Loucy (cell line): ENCODE measurements around the gene CXCR5.

Experiments used
- H2AFZ ChIP-seq: fragments of 200-600 bp; sonication (generic); 2 replicates; pipeline ENCODE4 v1.6.0; 2016; ENCODE audit warnings: antibody characterized with exemption, mild to moderate bottlenecking, low read length, moderate library complexity
- H3F3A ChIP-seq: fragments of 200-600 bp; 2 replicates; pipeline ENCODE4 v1.6.0; 2016; ENCODE audit warnings: antibody characterized with exemption, low read depth, mild to moderate bottlenecking
- H3K27me3 ChIP-seq: fragments of 200-600 bp; sonication (generic); 2 replicates; pipeline ENCODE4 v1.6.1; 2014; ENCODE audit warnings: low read length, mild to moderate bottlenecking; ENCODE audit not compliant: insufficient read depth, poor library complexity, severe bottlenecking
- H3K36me3 ChIP-seq: fragments of 200-600 bp; sonication (generic); 2 replicates; pipeline ENCODE4 v1.6.1; 2016; ENCODE audit warnings: low read length; ENCODE audit not compliant: insufficient read depth
- H3K4me1 ChIP-seq: fragments of 200-600 bp; sonication (generic); 2 replicates; pipeline ENCODE4 v1.5.1; 2014; ENCODE audit warnings: low read length, mild to moderate bottlenecking; ENCODE audit not compliant: insufficient read depth, poor library complexity, severe bottlenecking
- H3K4me2 ChIP-seq: fragments of 200-600 bp; sonication (generic); 2 replicates; pipeline ENCODE4 v1.6.0; 2014; ENCODE audit warnings: antibody characterized with exemption, low read length, low read depth, mild to moderate bottlenecking; ENCODE audit not compliant: poor library complexity, severe bottlenecking
- H3K4me3 ChIP-seq: fragments of 200-600 bp; sonication (generic); 2 replicates; pipeline ENCODE4 v1.5.1; 2014; ENCODE audit warnings: low read length, mild to moderate bottlenecking, mixed read lengths; ENCODE audit not compliant: poor library complexity, severe bottlenecking
- H3K79me2 ChIP-seq: fragments of 200-600 bp; sonication (generic); 2 replicates; pipeline ENCODE4 v1.6.1; 2014; ENCODE audit warnings: low read length; ENCODE audit not compliant: insufficient read depth
- H3K9ac ChIP-seq: fragments of 200-600 bp; sonication (generic); 2 replicates; pipeline ENCODE4 v1.6.0; 2014; ENCODE audit warnings: mild to moderate bottlenecking, low read depth, low read length, moderate library complexity; ENCODE audit not compliant: poor library complexity, severe bottlenecking
- H3K9me2 ChIP-seq: fragments of 200-600 bp; sonication (generic); replicated peaks from 2 replicates; pipeline ENCODE4 v1.6.1; 2016; ENCODE audit warnings: low read depth, low read length, mixed read lengths
- H3K9me3 ChIP-seq: fragments of 200-600 bp; sonication (generic); 2 replicates; pipeline ENCODE4 v1.6.1; 2014; ENCODE audit warnings: mild to moderate bottlenecking, antibody characterized with exemption, low read length, low read depth; ENCODE audit not compliant: insufficient read depth
- H4K20me1 ChIP-seq: fragments of 200-600 bp; sonication (generic); 2 replicates; pipeline ENCODE4 v1.6.0; 2014; ENCODE audit warnings: antibody characterized with exemption, low read length, mild to moderate bottlenecking; ENCODE audit not compliant: insufficient read depth, poor library complexity, severe bottlenecking
- EZH2phosphoT487 ChIP-seq: fragments of 200-600 bp; IDR thresholded peaks from 2 replicates; pipeline ENCODE4 v1.6.1; 2018; ENCODE audit warnings: antibody characterized with exemption, mild to moderate bottlenecking, moderate library complexity, borderline replicate concordance
- TF ChIP-seq, protein P1 (sequence below): fragments of 200-600 bp; sonication (generic); conservative IDR thresholded peaks from 2 replicates; pipeline ENCODE4 v1.5.1; 2014; ENCODE audit warnings: mild to moderate bottlenecking, antibody characterized with exemption, low read length

Gene CXCR5

DNA sequence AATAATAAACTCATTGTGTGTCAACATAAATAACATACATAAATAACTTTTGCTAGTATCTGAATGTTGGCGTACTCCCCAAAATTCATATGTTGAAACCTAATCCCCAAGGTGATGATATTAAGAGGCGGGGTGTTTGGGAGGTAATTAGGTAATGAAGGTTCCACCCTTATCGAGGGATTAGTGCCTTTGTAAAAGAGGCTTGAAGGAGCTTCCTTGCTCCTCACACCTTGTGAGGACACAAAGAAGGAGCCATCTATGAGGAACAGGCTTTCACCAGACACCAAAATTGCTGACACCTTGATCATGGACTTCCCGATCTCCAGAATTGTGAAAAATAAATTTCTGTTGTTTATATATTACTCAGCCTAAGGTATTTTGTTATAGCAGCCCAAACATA is 33.9 kb upstream of the CXCR5 start:
- H3K27me3 ChIP-seq, result no peaks in the 10 kb centered on the region
- H3F3A ChIP-seq, result no peaks in the 10 kb centered on the region
- H3K4me1 ChIP-seq, result peaks cover 9% of the 10 kb centered on the region
- no peak overlapping the region for H3K4me3 ChIP-seq
- H3K9me3 ChIP-seq, result no peaks in the 10 kb centered on the region
- H3K9ac ChIP-seq, result no peak overlapping the region
- H3K4me2 ChIP-seq, result no peak overlapping the region
- H3K9me2 ChIP-seq, result no peaks in the 10 kb centered on the region
- no peaks in the 10 kb centered on the region for H3K36me3 ChIP-seq
- TF ChIP-seq EZH2phosphoT487, result no peak
- no peaks in the 10 kb centered on the region for H4K20me1 ChIP-seq
- no peaks in the 10 kb centered on the region for H3K79me2 ChIP-seq
- H2AFZ ChIP-seq, result no peak overlapping the region

DNA sequence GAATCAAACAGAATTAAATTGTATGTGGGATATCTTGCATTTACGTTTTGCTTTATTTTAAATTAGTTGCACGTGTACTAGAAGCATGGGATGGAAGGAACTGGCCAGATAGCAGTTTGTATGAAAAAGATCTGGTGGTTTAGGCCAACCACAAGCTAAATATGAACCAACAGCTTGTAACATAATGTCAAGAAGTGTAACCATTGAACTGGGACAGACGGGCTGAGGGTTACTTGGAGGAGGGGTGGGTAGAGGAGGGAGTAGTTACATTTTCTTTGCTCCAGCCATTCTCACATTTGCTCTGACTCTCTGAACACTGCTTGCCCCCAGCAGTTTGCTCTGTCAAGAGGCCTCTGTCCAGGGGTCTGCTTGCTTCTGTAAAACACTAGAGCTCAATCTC is 31.7 kb upstream of the CXCR5 start:
- Histone ChIP-seq H4K20me1 (no peaks in the 10 kb centered on the region), H3K4me2 (peak overlapping the region; percentile 0), H3K9ac (no peak overlapping the region), H3K4me3 (no peak overlapping the region), H3K9me3 (no peaks in the 10 kb centered on the region), H3K79me2 (no peaks in the 10 kb centered on the region), H2AFZ (peak overlapping the region; percentile 79), H3K27me3 (no peaks in the 10 kb centered on the region), H3K36me3 (no peaks in the 10 kb centered on the region), H3K4me1 (peaks cover 9% of the 10 kb centered on the region), H3F3A (no peaks in the 10 kb centered on the region), H3K9me2 (no peaks in the 10 kb centered on the region)
- no peak for TF ChIP-seq EZH2phosphoT487
- TF ChIP-seq, protein P1, sequence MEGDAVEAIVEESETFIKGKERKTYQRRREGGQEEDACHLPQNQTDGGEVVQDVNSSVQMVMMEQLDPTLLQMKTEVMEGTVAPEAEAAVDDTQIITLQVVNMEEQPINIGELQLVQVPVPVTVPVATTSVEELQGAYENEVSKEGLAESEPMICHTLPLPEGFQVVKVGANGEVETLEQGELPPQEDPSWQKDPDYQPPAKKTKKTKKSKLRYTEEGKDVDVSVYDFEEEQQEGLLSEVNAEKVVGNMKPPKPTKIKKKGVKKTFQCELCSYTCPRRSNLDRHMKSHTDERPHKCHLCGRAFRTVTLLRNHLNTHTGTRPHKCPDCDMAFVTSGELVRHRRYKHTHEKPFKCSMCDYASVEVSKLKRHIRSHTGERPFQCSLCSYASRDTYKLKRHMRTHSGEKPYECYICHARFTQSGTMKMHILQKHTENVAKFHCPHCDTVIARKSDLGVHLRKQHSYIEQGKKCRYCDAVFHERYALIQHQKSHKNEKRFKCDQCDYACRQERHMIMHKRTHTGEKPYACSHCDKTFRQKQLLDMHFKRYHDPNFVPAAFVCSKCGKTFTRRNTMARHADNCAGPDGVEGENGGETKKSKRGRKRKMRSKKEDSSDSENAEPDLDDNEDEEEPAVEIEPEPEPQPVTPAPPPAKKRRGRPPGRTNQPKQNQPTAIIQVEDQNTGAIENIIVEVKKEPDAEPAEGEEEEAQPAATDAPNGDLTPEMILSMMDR, result no peak

DNA sequence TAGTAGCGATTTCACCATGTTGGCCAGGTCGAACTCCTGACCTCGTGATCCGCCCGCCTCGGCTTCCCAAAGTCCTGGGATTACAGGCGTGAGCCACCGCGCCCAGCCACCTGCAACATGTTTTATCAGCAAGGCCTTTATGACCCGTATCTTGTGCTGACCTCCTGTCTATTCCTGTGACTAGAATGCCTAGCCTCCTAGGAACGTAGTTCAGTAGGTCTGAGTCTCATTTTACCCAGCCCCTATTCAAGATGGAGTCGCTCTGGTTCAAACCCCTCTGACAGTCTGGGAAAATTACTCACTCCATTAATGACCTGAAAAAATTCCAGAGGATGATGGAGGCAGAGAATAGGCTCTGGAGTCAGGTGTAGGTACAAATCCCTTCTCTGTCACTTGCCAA is 30.0 kb upstream of the CXCR5 start:
- H3K9ac ChIP-seq, result no peak overlapping the region
- no peaks in the 10 kb centered on the region for H3K27me3 ChIP-seq
- no peaks in the 10 kb centered on the region for H3K9me2 ChIP-seq
- no peak overlapping the region for H2AFZ ChIP-seq
- peaks cover 9% of the 10 kb centered on the region for H3K4me1 ChIP-seq
- H3K36me3 ChIP-seq, result no peaks in the 10 kb centered on the region
- H3K4me3 ChIP-seq, result no peak overlapping the region
- TF ChIP-seq, protein P1, result no peak
- no peak for TF ChIP-seq EZH2phosphoT487
- no peaks in the 10 kb centered on the region for H4K20me1 ChIP-seq
- H3K4me2 ChIP-seq, result no peak overlapping the region
- H3K79me2 ChIP-seq, result no peaks in the 10 kb centered on the region
- no peaks in the 10 kb centered on the region for H3K9me3 ChIP-seq
- no peaks in the 10 kb centered on the region for H3F3A ChIP-seq

DNA sequence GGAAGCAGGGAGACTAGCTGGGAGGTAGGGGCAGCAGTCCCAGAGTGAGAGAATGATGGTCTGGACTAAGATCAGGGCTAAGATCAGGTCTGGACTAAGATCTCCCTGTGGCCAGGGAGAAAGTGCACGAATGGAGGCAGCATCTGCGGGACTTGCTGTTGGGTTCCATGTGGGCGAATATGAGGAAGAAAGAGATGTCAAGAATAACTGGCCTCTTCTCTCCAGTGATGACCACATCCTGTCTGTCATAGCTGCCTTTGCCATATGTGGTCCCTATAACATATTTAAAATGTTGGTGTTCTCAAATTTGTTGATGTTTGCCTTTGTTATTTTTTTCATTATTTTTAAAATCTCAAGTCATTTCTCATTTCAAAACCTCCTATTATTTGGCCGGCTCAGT is 27.4 kb upstream of the CXCR5 start:
- H3K79me2 ChIP-seq, result no peaks in the 10 kb centered on the region
- no peaks in the 10 kb centered on the region for H3F3A ChIP-seq
- no peak overlapping the region for H3K9ac ChIP-seq
- no peaks in the 10 kb centered on the region for H4K20me1 ChIP-seq
- no peaks in the 10 kb centered on the region for H3K9me2 ChIP-seq
- no peaks in the 10 kb centered on the region for H3K36me3 ChIP-seq
- no peak overlapping the region for H3K4me2 ChIP-seq
- no peaks in the 10 kb centered on the region for H3K9me3 ChIP-seq
- H3K4me1 ChIP-seq, result peaks cover 9% of the 10 kb centered on the region
- H2AFZ ChIP-seq, result peak overlapping the region; percentile 45; the same call in 1 of the 2 replicates
- TF ChIP-seq EZH2phosphoT487, result no peak
- TF ChIP-seq, protein P1, result no peak
- no peaks in the 10 kb centered on the region for H3K27me3 ChIP-seq
- no peak overlapping the region for H3K4me3 ChIP-seq
